GM19238 (cell line): ENCODE data around the gene FANK1.
"Not testable (repeated sequence)": the region's sequence is repeated elsewhere in the genome, so short reads cannot be mapped to it uniquely, and the experiment has no call there.

Experiments
- DNase-seq: peaks from one replicate; pipeline ENCODE4 v3.0.0; 2011; ENCODE audit warnings: low spot score; ENCODE audit not compliant: insufficient read length

The FANK1 gene

DNA sequence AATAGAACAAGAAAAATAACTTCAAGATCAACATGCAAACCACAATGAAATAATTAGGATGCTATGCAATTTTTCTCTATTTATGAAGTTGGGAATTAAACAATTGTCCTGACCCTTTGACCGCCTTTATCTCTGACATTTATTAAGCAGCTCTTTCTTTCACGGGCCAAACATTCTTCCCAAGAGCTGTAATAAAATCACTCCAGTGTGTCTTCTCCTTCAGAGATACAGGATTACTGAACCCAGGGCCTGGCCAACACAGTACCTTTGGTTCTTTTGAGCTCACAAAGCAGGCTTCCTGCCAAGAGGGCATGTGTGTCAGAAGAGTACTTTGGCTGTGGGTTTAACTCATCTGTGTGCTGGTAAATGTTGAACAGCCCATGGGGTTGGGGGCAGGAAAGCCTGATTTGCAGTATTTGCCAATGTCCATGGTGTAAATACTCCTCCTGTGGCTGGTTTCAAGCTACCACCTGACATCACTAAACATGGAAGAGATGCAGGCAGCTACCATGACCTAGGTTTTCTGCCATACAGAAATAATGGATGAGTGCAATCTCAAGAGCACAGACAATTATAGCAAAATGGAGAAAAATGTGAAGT is 121.7 kb downstream of the FANK1 start:
- no peak for DNase-seq

DNA sequence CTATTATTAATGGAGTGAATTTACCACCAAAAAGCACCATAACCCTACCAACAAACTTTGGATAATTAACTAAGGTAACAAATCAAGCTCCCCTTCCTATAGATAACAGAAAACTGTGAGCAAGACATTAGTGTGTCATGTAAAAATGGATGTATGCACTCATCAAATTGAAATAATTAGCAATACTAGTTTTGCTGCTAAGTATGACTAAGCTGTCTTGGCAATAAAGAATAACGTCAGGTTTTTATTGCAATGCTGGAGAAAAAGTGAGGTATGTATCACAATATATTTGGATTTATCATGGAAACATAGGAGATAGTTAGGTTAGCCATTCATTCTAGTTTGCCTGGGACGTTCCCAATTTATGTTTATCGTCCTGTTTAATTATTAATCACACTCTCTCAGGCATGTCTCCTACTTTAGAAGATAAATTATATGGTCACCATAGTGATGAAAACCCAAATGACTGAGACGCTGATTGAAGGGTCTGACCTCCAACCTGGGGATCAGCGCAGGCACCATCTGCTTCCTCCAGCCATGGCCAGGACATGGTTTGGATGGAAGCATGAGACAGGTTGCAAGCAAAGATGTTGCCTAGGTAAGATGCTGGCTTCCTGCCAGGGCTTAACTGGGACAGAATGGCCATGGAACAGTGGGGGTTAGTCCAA is 125.6 kb downstream of the FANK1 start:
- DNase-seq, result no peak

GRCh38 chr10:126022841-126023240 is 126.5 kb downstream of the FANK1 start:
- no peak for DNase-seq

DNA sequence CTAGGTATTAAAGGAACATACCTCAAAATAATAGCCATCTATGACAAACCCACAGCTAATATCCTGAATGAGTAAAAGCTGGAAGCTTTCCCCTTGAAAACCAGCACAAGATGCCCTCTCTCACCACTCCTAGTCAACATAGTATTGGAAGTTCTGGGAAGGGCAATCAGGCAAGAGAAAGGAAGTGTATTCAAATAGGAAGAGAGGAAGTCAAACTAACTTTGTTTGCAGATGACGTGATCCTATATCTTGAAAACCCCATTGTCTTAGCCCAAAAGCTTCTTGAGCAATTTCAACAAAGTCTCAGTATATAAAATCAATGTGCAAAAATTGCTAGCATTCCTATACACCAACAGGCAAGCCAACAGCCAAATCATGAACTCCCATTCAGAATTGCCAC is 131.3 kb downstream of the FANK1 start:
- no peak for DNase-seq

DNA sequence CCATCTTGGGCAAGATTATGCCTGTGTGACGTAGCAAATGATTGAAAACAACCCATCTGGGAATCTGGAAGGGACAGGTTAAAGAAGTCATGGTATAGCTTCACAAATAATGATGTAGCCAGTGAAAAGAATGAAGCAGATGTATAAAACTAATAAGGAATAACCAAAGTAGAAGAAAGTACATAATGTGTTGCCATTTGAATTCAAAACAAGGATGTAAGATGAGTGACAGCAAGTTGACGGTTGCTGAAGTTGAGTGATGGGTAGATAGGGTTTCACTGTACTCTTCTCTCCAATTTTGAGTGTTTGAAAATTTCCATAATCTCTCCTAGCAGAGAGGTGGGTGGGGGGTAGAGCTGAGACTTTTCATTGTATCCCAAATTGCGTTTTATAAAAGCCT is 133.6 kb downstream of the FANK1 start:
- DNase-seq, result no peak

DNA sequence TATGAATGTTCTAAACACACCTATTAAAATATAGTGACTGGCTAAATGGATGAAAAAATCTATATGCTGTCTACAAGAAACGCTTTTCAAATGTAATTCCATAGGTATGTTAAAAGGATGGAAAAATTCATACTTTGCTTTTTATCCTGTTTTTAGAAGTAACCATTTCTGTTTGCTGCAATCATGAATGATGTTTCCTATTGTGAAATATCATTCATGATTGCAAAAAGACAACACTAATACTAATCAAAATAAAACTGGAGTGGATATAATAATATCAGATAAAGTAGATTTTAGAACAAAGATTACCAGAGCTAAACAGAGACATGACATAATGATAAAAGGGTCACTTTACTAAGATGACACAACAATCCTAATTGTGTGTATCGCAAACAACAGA is 138.2 kb downstream of the FANK1 start:
- DNase-seq, result no peak

- DNase-seq, result no peak
These were observed 140.2 kb downstream of the FANK1 start for GRCh38 chr10:126036515-126036914.

- no peak for DNase-seq
These were observed 141.6 kb downstream of the FANK1 start for GRCh38 chr10:126037946-126038345.

GRCh38 chr10:126041117-126041516 is 144.8 kb downstream of the FANK1 start:
- no peak for DNase-seq

DNA sequence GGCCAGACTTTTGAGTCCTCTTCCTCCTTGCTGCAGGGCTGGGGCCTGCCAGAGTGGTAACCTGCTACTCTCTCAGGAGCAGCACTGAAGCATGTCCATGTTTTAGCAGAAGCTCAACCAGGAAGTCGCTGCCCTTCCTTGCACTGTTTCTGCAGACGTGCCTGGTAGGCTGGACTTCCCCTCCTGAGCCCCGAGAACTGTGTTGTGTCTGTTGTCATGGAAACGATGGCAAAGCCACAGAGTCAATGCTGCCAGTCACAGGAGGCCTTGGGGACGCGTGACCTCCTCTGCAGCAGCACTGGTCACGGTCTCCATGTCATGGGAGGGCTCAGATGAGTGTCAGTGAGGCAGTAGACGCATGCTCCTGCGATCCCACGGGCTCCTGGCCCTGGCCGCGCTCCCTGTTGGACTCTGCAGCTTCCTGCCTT is 145.5 kb downstream of the FANK1 start:
- peak; percentile 83 for DNase-seq

DNA sequence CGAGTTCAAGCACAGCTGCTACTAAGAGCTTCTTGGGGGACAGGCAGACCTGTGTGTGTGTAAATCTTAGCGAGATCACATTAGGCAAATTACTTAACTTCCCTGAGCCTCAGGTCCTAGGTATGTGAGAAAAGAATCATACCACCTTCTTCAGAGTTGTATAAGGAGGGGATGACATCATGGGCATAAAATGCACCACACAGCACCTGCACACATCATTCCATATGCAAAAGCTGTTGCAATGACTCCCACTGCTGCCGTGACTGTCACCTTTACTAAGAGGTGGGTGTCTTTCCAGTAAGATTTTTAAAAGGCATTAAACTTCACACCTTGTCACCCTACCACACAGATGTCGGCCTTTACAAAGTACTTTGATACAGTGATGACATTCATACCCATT is 146.0 kb downstream of the FANK1 start:
- DNase-seq, result no peak

- DNase-seq, result no peak
These were observed 146.5 kb downstream of the FANK1 start for GRCh38 chr10:126042906-126043305.

GRCh38 chr10:126043389-126043788 is 147.0 kb downstream of the FANK1 start:
- DNase-seq, result no peak

DNA sequence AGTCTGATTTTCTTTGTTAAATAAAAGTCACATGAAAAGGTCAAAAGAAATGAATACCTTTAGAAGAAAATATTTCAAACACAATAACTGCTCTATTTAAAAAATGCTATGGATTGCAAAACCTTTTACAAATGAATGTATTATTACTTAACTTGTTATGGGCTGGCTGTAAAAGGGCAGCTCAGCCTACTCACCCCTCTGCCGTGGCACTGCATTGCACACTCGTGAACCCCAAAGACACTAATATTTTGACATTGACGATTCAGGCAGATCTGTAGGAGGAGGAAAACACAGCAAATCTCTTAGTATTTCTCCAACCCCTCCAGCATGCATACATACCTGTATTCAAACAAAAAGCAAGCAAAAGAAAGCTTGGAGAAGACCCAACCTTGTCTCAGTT is 149.5 kb downstream of the FANK1 start:
- DNase-seq, result no peak

DNA sequence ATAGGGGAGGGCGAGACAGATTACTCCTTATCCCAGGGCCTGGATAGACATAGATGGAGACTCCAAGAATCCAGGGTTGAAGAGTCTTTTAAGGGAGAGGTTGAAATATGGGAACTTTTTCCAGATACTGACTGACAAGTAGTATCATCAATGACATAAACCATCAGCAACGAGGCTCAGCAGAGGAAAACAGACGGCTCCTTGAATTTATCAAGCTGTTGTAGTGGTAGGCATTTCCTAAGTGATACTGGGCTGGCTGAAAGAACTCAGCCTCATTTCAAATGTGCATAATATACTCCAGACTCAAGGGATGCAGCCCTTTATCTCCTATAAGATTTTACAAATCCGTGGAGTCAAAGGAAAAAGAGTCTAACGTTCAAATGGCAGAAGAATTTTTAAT is 150.5 kb downstream of the FANK1 start:
- no peak for DNase-seq

DNA sequence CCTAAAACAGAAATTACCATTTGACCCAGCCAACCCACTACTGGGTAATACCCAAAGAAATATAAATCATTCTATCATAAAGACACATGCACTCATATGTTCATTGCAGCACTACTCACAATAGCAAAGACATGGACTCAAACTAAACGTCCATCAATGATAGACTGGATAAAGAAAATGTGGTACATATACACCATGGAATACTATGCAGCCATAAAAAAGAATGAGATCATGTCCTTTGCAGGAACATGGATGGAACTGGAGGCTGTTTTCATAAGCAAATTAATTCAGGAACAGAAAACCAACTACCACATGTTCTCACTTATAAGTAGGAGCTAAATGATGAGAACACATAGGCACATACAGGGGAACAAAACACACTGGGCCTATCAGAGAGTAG is 151.4 kb downstream of the FANK1 start:
- DNase-seq, result not testable (repeated sequence)

GRCh38 chr10:126049759-126050700 is 153.7 kb downstream of the FANK1 start:
- no peak for DNase-seq

- DNase-seq, result no peak
These were observed 155.8 kb downstream of the FANK1 start for GRCh38 chr10:126052171-126052570.

DNA sequence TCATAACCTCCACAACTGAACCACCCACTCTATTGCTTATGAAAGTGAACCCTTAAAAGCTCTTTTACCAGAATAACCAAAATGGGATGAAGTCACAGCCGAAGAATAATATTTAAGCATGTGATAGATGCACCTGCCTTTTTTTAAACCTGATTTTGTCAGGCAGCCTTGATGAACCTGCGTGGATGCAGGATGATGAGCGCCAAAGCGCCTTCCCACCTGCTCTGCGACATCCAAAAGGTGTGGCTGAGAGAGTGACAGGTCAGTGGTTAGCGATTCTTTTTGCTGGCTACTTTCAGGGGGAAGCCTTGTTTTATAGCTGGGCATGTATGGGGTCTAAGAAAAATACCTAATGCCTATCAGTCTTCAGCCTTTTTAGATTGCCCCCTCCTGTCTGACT is 157.8 kb downstream of the FANK1 start:
- DNase-seq, result no peak

GRCh38 chr10:126057494-126057893 is 161.1 kb downstream of the FANK1 start:
- no peak for DNase-seq

GRCh38 chr10:126058104-126058503 is 161.7 kb downstream of the FANK1 start:
- DNase-seq, result no peak

GRCh38 chr10:126058507-126058906 is 162.1 kb downstream of the FANK1 start:
- no peak for DNase-seq
